Tibial nerve (tissue), 4 donors: ENCODE measurements around the gene MTMR2. TPM values are rescaled to one million over a fixed set of nuclear protein-coding genes. Genes with fewer than 3 reads are reported as not detected.

Source experiments
- DNase-seq, 2 donors: peaks; one replicate each; pipeline ENCODE4 v3.0.0-alpha.2; 2019; ENCODE audit warnings: low spot score in 2 of 2
- H3K27ac ChIP-seq, 4 donors: fragments of 200-600 bp; sonication (generic) in 3 of 4; one replicate each; pipeline ENCODE4 v1.5.1; 2017 to 2019; ENCODE audit warnings: mild to moderate bottlenecking in 1 of 4
- H3K27me3 ChIP-seq, 2 donors: fragments of 200-600 bp; sonication (generic) in 1 of 2; one replicate each; pipeline versions ENCODE4 v1.5.1 to v1.6.0; 2017 to 2019
- H3K36me3 ChIP-seq, 3 donors: fragments of 200-600 bp; sonication (generic); one replicate each; pipeline ENCODE4 v1.5.1; 2018 to 2019
- H3K4me1 ChIP-seq, 4 donors: fragments of 200-600 bp; sonication (generic) in 3 of 4; one replicate each; pipeline ENCODE4 v1.5.1; 2017 to 2019
- H3K4me3 ChIP-seq, 4 donors: fragments of 200-600 bp; sonication (generic) in 3 of 4; one replicate each; pipeline ENCODE4 v1.5.1; 2017 to 2019; ENCODE audit warnings: mild to moderate bottlenecking in 1 of 4, moderate library complexity in 1 of 4
- H3K9me3 ChIP-seq, 4 donors: fragments of 200-600 bp; sonication (generic) in 3 of 4; one replicate each; pipeline ENCODE4 v1.5.1; 2017 to 2019
- CTCF ChIP-seq, 5 experiments: fragments of 200-600 bp in 3 of 5; fragments of 450-650 bp in 2 of 5; sonication (generic) in 3 of 5; IDR thresholded peaks; one replicate each; pipeline ENCODE4 v1.5.1; 2016 to 2019; ENCODE audit warnings: antibody characterized with exemption in 5 of 5, mild to moderate bottlenecking in 3 of 5, moderate library complexity in 2 of 5
- EP300 ChIP-seq, 2 donors: sonication (generic); formaldehyde crosslinking; IDR thresholded peaks; one replicate each; pipeline ENCODE4 v1.6.1; 2017; ENCODE audit warnings: antibody characterized with exemption in 2 of 2, mild to moderate bottlenecking in 1 of 2
- POLR2A ChIP-seq, 2 donors: fragments of 450-650 bp; IDR thresholded peaks; one replicate each; pipeline ENCODE4 v1.6.1; 2017; ENCODE audit warnings: antibody characterized with exemption in 2 of 2, mild to moderate bottlenecking in 2 of 2, moderate library complexity in 2 of 2
- WGBS, 2 donors: methylation state at CpG; one replicate each; pipeline ENCODE4 v1.1.5; 2018; 5-methylcytosine and 5-hydroxymethylcytosine counted together
- total RNA-seq, 4 donors: library from RNA; depleted of rRNA; stranded (reverse); fragments of >200 nt; gene quantifications; one replicate each; pipeline ENCODE4 v1.1.0, GENCODE V29; 2016

Gene MTMR2
- total RNA-seq, 4 donors from 2014 or later, result 22.5 to 33.2 (median 27.5) TPM

- DNase-seq, result no peak
- H3K4me1 ChIP-seq, result peaks cover 0 to 47% (median 5%) of the 10 kb centered on the region in 4 donors
- no peaks in the 10 kb centered on the region for H3K36me3 ChIP-seq
- peak overlapping the region; percentile 89 to 98 (median 94) for H3K27ac ChIP-seq
- H3K27me3 ChIP-seq, result no peaks in the 10 kb centered on the region
- TF ChIP-seq POLR2A (IDR thresholded peaks at IDR 0.05), result no peak
- no peak for TF ChIP-seq CTCF (IDR thresholded peaks at IDR 0.05)
- no peaks in the 10 kb centered on the region for H3K9me3 ChIP-seq
- H3K4me3 ChIP-seq, result peak overlapping the region; percentile 65 to 94 (median 72)
- 0 to 1% methylated on average over 4 of the region's 4 CpGs for WGBS, 2 donors
Observed at GRCh38 chr11:95924414-95924760, 480 bp upstream of the MTMR2 start.

GRCh38 chr11:95923439-95923727, 524 bp downstream of the MTMR2 start:
- no peaks in the 10 kb centered on the region for H3K27me3 ChIP-seq
- WGBS, 2 donors, result 0% methylated on average over 7 of the region's 7 CpGs
- H3K4me3 ChIP-seq, result peak overlapping the region; percentile 65 to 94 (median 72)
- H3K4me1 ChIP-seq, result peaks cover 0 to 57% (median 5%) of the 10 kb centered on the region in 4 donors
- H3K36me3 ChIP-seq, result no peaks in the 10 kb centered on the region
- DNase-seq, result no peak
- H3K9me3 ChIP-seq, result no peaks in the 10 kb centered on the region
- TF ChIP-seq EP300 (IDR thresholded peaks at IDR 0.05), result no peak
- no peak for TF ChIP-seq CTCF (IDR thresholded peaks at IDR 0.05)
- no peak for TF ChIP-seq POLR2A (IDR thresholded peaks at IDR 0.05)
- peak overlapping the region; percentile 89 to 98 (median 94) for H3K27ac ChIP-seq

- Histone ChIP-seq H3K4me1 (peaks cover 0 to 63% (median 5%) of the 10 kb centered on the region in 4 donors), H3K9me3 (no peaks in the 10 kb centered on the region), H3K27ac (peak overlapping the region; percentile 89 to 98 (median 94)), H3K4me3 (peak overlapping the region; percentile 65 to 94 (median 72)), H3K27me3 (no peaks in the 10 kb centered on the region), H3K36me3 (no peaks in the 10 kb centered on the region)
- TF ChIP-seq EP300 (IDR thresholded peaks at IDR 0.05), result no peak
- no peak for TF ChIP-seq CTCF (IDR thresholded peaks at IDR 0.05)
- no peak for TF ChIP-seq POLR2A (IDR thresholded peaks at IDR 0.05)
- no peak for DNase-seq
- WGBS, 2 donors, result 16 to 17% methylated on average over 9 of the region's 9 CpGs
Observed at GRCh38 chr11:95922536-95923438, 1.1 kb downstream of the MTMR2 start.

GRCh38 chr11:95922099-95922498, 1.8 kb downstream of the MTMR2 start:
- no peak for DNase-seq
- 47 to 52% methylated on average over 2 of the region's 2 CpGs for WGBS, 2 donors
- Histone ChIP-seq H3K4me1 (peaks cover 0 to 70% (median 7%) of the 10 kb centered on the region in 4 donors), H3K36me3 (no peaks in the 10 kb centered on the region), H3K27me3 (no peaks in the 10 kb centered on the region), H3K4me3 (peak overlapping the region in 1 of 4 donors; percentile 66), H3K9me3 (no peaks in the 10 kb centered on the region), H3K27ac (peak overlapping the region in 1 of 4 donors; percentile 98)
- no peak for TF ChIP-seq EP300 (IDR thresholded peaks at IDR 0.05)
- TF ChIP-seq POLR2A (IDR thresholded peaks at IDR 0.05), result no peak
- TF ChIP-seq CTCF (IDR thresholded peaks at IDR 0.05), result no peak

GRCh38 chr11:95920460-95921105, 3.3 kb downstream of the MTMR2 start:
- H3K4me3 ChIP-seq, result no peak overlapping the region
- peaks cover 0 to 85% (median 9%) of the 10 kb centered on the region in 4 donors for H3K4me1 ChIP-seq
- H3K27ac ChIP-seq, result peak overlapping the region in 1 of 4 donors; percentile 98

More at GRCh38 chr11:95920460-95921105, 3.3 kb downstream of the MTMR2 start:
- no peaks in the 10 kb centered on the region for H3K27me3 ChIP-seq
- H3K36me3 ChIP-seq, result no peaks in the 10 kb centered on the region
- no peak for DNase-seq
- H3K9me3 ChIP-seq, result no peaks in the 10 kb centered on the region
- TF ChIP-seq CTCF (IDR thresholded peaks at IDR 0.05), result no peak
- no peak for TF ChIP-seq POLR2A (IDR thresholded peaks at IDR 0.05)
- no peak for TF ChIP-seq EP300 (IDR thresholded peaks at IDR 0.05)
- 93 to 98% methylated on average over 3 of the region's 3 CpGs for WGBS, 2 donors
